HepG2 (cell line): ENCODE data around the gene CDT1. TPM values are rescaled to one million over a fixed set of nuclear protein-coding genes. Genes with fewer than 3 reads are reported as not detected.
A peak's percentile ranks its signal among the peaks of the same experiment; 100 is the strongest.

Source experiments
- ATAC-seq: fragments of 200-7000 bp; cut with Tn5 transposase; 3 replicates; pipeline ENCODE4 v1.9.1; 2020; ENCODE audit warnings: mild to moderate bottlenecking, moderate library complexity
- BruUV-seq: library from RNA; stranded (reverse); fragments of 400-500 nt; replicated peaks from 2 replicates; lab custom pipeline; 2021; lab: Mats Ljungman, UMichigan
- CTCF ChIA-PET: fragments of 300-600 bp; formaldehyde crosslinking; extraction: SDS; loops from one replicate; lab custom pipeline; 2021; ENCODE audit warnings: low total read pairs, inconsistent platforms, low intra/inter-chr PET ratio; lab: Yijun Ruan, JAX
- POLR2A ChIA-PET: fragments of 350-600 bp; sonication (Branson Sonifier 250); formaldehyde crosslinking; loops from one replicate; lab custom pipeline; 2020; ENCODE audit warnings: antibody characterized with exemption, inconsistent platforms; lab: Yijun Ruan, JAX
- DNase-seq: peaks from one replicate; pipeline ENCODE4 v3.0.0-alpha.2; 2015; ENCODE audit warnings: low spot score
- FAIRE-seq: peaks from 3 replicates; lab custom pipeline; 2011; peaks lifted over from hg19 to GRCh38; lab: Jason Lieb, UNC
- H2AFZ ChIP-seq: one replicate; pipeline ENCODE4 v1.6.1; 2011; ENCODE audit warnings: low read length, inconsistent platforms
- H3K27ac ChIP-seq: fragments of 300-600 bp; 3 replicates; pipeline ENCODE4 v1.8.0; 2011; ENCODE audit warnings: mixed run types, mild to moderate bottlenecking, mixed read lengths, low read length, inconsistent platforms; ENCODE audit not compliant: insufficient read depth; ENCODE audit errors: extremely low read length
- H3K27me3 ChIP-seq, 2 experiments: fragments of 200-600 bp in 1 of 2; 2 replicates in 1 of 2; 3 replicates in 1 of 2; pipeline versions ENCODE4 v1.6.0 to v1.8.0; 2011; ENCODE audit warnings: low read length in 2 of 2, mild to moderate bottlenecking in 2 of 2, moderate library complexity in 2 of 2, inconsistent platforms in 1 of 2; ENCODE audit not compliant: insufficient read depth in 2 of 2, control insufficient read depth in 1 of 2
- H3K36me3 ChIP-seq, 2 experiments: fragments of 200-600 bp in 1 of 2; replicated peaks in 1 of 2; 2 replicates in 1 of 2; 3 replicates in 1 of 2; pipeline versions ENCODE4 v1.5.1 to v1.8.0; 2011; ENCODE audit warnings: low read length in 2 of 2, inconsistent platforms in 1 of 2; ENCODE audit not compliant: insufficient read depth in 2 of 2, control insufficient read depth in 1 of 2
- H3K4me1 ChIP-seq: 2 replicates; pipeline ENCODE4 v1.5.1; 2012; ENCODE audit warnings: low read length, inconsistent platforms; ENCODE audit not compliant: insufficient read depth
- H3K4me2 ChIP-seq: 2 replicates; pipeline ENCODE4 v1.6.0; 2011; ENCODE audit warnings: low read depth, low read length, inconsistent platforms
- H3K4me3 ChIP-seq, 3 experiments: fragments of 200-600 bp in 1 of 3; sonication (generic), shearing (Covaris generic) in 1 of 3; replicated peaks in 1 of 3; 2 replicates each; pipeline ENCODE4 v1.5.1; 2011 to 2016; ENCODE audit warnings: low read length in 3 of 3, inconsistent platforms in 2 of 3, low read depth in 2 of 3, mild to moderate bottlenecking in 2 of 3, control low read depth in 1 of 3, mixed read lengths in 1 of 3; ENCODE audit not compliant: insufficient read depth in 1 of 3
- H3K79me2 ChIP-seq: one replicate; pipeline ENCODE4 v1.6.1; 2011; ENCODE audit warnings: low read length, inconsistent platforms; ENCODE audit not compliant: insufficient read depth
- H3K9ac ChIP-seq: 2 replicates; pipeline ENCODE4 v1.6.0; 2011; ENCODE audit warnings: mild to moderate bottlenecking, low read depth, low read length, inconsistent platforms; ENCODE audit not compliant: insufficient read depth
- H3K9me3 ChIP-seq: 2 replicates; pipeline ENCODE4 v1.5.1; 2012; ENCODE audit warnings: mild to moderate bottlenecking, low read length
- H4K20me1 ChIP-seq: 2 replicates; pipeline ENCODE4 v1.6.0; 2011; ENCODE audit warnings: inconsistent platforms, mild to moderate bottlenecking, low read length, moderate library complexity; ENCODE audit not compliant: insufficient read depth
- NCOR1 ChIP-seq: fragments of 200-600 bp; sonication (generic); IDR thresholded peaks from 2 replicates; pipeline ENCODE4 v1.7.0; 2017; ENCODE audit warnings: antibody characterized with exemption, low read length, borderline replicate concordance
- ZBTB42 ChIP-seq: sonication (generic); formaldehyde crosslinking; IDR thresholded peaks from 2 replicates; pipeline ENCODE4 v1.5.0; 2020; ENCODE audit warnings: mild to moderate bottlenecking, missing genetic modification reagents
- ZKSCAN1 ChIP-seq: fragments of 150-350 bp; IDR thresholded peaks from 2 replicates; pipeline ENCODE4 v1.6.1; 2014; ENCODE audit warnings: low read length
- WGBS: methylation state at CpG from one replicate; pipeline ENCODE4 v1.1.6; 2017; ENCODE audit warnings: low lambda C conversion rate; 5-methylcytosine and 5-hydroxymethylcytosine counted together
- in situ Hi-C: cut with HindIII; loops from 2 replicates; pipeline ENCODE4 v1.10.0; 2017; ENCODE audit warnings: low pct_unique_long_range_greater_than_20kb; ENCODE audit not compliant: extremely low pct_ligation_motif_present
- intact Hi-C: fragments of 100-400 bp; cut with micrococcal nuclease; formaldehyde crosslinking; loops from one replicate; pipeline ENCODE4 v1.10.0; 2022; ENCODE audit not compliant: unreplicated experiment
- polyA plus RNA-seq, 8 experiments: library from polyadenylated mRNA; depleted of rRNA in 3 of 8; stranded (reverse) in 7 of 8; unstranded in 1 of 8; fragments of >200 nt; fragmentation: Illumina TruSeq in 4 of 8; extraction: Trizol in 4 of 8; gene quantifications; 2 replicates each; pipeline versions ENCODE4 v1.2.1 to v1.2.3, GENCODE V29; 2011 to 2016; ENCODE audit warnings: low read depth in 4 of 8, missing spikeins in 1 of 8, mixed read lengths in 1 of 8; ENCODE audit not compliant: insufficient read depth in 1 of 8
- total RNA-seq, 5 experiments: library from RNA; depleted of rRNA; stranded (reverse); fragments of >200 nt; fragmentation: Illumina TruSeq; extraction: Trizol; gene quantifications; 2 replicates each; pipeline ENCODE4 v1.2.3, GENCODE V29; 2016; ENCODE audit warnings: low read depth in 1 of 5
- TF ChIP-seq, protein P1 (sequence below), 2 experiments: IDR thresholded peaks; 2 replicates each; pipeline ENCODE4 v1.6.1; 2011 to 2012; ENCODE audit warnings: low read length in 2 of 2, borderline replicate concordance in 1 of 2, low read depth in 1 of 2, mild to moderate bottlenecking in 1 of 2, moderate library complexity in 1 of 2

CDT1 gene
- total and polyA plus RNA-seq, 2 of the 13 experiments (the other 11 are each of a cell fraction or from before 2014, with no cell fraction given) = 23.1 to 23.8 TPM

DNA sequence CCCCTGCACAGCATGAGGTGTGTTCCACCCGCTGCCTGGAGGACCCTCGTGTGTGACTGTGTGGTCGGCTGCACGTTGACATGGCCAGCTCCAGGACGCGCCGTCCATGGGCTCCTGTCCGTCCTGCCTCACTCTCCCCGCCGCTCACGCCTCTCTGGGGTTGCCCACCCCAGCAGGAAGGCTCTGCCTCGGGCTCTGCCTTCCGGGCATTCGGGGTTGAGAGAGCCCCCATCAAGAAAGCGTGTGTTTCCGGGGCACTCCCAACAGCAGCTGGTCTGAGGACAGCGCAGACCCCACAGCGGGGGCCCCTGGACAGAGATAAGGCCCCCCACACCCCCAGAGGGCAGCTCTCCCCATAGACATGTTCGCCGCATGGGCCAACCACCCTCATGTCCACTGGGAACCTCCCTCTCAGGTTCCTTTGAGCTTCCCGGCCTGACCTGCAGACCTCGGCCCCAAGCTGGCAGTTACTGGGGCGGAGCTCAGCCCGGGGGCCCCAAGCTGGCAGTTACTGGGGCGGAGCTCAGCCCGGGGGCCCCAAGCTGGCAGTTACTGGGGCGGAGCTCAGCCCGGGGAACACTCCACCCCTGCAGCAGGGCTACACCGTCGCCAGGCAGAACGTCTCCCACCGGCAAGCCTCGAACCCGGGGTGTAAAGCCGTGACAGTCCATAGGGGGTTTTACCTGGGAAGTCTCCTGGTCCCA, 10.2 kb upstream of the CDT1 start (continued):
- TF ChIP-seq, protein P1, sequence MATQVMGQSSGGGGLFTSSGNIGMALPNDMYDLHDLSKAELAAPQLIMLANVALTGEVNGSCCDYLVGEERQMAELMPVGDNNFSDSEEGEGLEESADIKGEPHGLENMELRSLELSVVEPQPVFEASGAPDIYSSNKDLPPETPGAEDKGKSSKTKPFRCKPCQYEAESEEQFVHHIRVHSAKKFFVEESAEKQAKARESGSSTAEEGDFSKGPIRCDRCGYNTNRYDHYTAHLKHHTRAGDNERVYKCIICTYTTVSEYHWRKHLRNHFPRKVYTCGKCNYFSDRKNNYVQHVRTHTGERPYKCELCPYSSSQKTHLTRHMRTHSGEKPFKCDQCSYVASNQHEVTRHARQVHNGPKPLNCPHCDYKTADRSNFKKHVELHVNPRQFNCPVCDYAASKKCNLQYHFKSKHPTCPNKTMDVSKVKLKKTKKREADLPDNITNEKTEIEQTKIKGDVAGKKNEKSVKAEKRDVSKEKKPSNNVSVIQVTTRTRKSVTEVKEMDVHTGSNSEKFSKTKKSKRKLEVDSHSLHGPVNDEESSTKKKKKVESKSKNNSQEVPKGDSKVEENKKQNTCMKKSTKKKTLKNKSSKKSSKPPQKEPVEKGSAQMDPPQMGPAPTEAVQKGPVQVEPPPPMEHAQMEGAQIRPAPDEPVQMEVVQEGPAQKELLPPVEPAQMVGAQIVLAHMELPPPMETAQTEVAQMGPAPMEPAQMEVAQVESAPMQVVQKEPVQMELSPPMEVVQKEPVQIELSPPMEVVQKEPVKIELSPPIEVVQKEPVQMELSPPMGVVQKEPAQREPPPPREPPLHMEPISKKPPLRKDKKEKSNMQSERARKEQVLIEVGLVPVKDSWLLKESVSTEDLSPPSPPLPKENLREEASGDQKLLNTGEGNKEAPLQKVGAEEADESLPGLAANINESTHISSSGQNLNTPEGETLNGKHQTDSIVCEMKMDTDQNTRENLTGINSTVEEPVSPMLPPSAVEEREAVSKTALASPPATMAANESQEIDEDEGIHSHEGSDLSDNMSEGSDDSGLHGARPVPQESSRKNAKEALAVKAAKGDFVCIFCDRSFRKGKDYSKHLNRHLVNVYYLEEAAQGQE (IDR thresholded peaks at IDR 0.05; ENCODE audit: borderline replicate concordance in 1 of 2, low read depth in 1 of 2, low read length in 2 of 2) = no peak

DNA sequence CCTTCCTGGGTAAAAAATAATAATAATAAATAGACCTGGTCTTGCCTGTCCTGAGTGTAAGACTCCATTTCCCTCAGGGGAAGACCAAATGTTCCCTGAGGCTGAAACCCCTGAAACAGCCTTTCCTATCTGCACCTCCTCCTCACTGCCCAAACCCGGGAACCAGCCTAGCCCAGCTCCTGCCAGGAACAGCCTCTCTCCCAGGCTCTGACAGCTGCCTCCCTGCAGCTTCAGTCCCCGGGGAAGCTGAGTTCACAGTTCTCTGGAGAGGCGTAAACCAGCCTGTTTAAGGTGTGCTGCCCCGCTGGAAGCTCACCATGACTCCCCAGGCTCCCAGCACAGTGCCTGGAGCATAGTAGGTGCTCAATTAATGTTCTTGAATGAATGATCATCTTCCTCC, 7.3 kb upstream of the CDT1 start:
- TF ChIP-seq ZBTB42 (CRISPR knock-in tag) (no peak), ZKSCAN1 (peak; percentile 66; the same call in 1 of the 2 replicates), NCOR1 (no peak)
- CTCF ChIA-PET = no interaction called here
- in situ Hi-C loops (no loop called here), intact Hi-C loops (no loop called here)
- no TSS peak for BruUV-seq
- Histone ChIP-seq H3K27ac (no peak overlapping the region), H3K4me3 (no peak overlapping the region), H3K4me2 (no peak overlapping the region), H3K36me3 (no peaks in the 10 kb centered on the region), H3K27me3 (peaks cover 1 to 5% of the 10 kb centered on the region in 2 experiments; a peak in 2 of 5 replicates), H3K9me3 (no peaks in the 10 kb centered on the region), H2AFZ (no peak overlapping the region), H3K9ac (no peak overlapping the region), H4K20me1 (no peaks in the 10 kb centered on the region), H3K4me1 (peaks cover 56% of the 10 kb centered on the region), H3K79me2 (no peaks in the 10 kb centered on the region)
- POLR2A ChIA-PET = interaction anchor here (1.4 to 2.0 kb wide), 3 partner anchors 8 to 15 kb away, joined by 3 to 7 read pairs (median 4); partner anchors contain the start of gene APRT
- ATAC-seq (no peak), FAIRE-seq (no peak), DNase-seq (no peak)
- WGBS = 32% methylated on average over 3 of the region's 4 CpGs
